NCI-H510A treated with DMSO at 0.1 percent for 48 hours (cell line): ENCODE results near the gene MARS1.
"Not testable (repeated sequence)": the region's sequence is repeated elsewhere in the genome, so short reads cannot be mapped to it uniquely, and the experiment has no call there.

Experiments
- DNase-seq: peaks from one replicate; lab custom pipeline; 2025; lab: John Stamatoyannopoulos, UW

MARS1 gene

DNA sequence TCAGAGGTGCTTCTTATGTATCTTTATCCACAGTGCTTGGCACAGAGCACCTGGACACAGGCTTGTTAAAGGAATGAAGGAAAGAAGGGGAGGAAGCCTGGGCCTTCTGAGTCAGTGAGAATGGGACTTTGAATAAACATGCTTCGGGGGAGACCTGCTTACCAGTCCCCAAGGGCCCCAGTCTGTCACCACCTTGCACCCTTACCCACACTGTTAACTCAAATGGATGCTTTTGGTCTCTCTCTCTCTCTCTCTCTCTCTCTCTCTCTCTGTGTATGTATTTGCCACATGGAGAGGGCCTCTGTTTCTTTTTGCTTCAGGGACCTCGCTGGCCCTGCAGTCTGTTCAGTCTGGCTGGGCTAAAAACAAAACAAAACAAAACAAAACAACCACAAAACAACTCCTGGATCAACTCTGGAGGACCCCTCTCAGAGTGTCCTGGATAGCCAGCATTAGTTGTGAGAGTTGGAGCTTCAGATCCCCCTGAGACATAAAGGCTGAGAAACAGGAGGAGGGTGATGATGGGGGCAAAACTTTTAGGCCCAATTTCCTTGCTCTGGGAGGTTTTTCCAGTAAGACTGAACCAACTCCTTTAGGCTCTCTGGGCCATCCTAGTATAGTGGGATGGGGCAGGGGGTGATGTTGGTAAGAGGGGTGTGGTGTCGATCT, 63.9 kb downstream of the MARS1 start:
- DNase-seq: no peak

DNA sequence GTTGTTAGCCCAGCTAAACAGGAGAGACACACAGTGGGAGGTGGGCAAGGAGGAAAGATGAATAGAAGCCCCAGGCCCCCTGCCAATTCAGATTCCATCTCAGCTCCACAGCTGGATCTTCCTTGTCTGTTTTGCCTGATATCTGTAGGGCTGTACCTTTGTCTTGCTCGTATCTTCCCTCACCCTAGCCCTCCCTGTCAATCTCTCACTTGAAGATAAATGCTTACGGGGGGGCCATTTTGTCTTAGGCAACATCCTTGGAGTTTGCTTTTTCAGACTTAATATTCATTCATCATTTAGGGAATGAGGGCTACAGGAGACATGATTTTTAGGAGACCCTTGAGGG, 64.4 kb downstream of the MARS1 start:
- no peak for DNase-seq

DNA sequence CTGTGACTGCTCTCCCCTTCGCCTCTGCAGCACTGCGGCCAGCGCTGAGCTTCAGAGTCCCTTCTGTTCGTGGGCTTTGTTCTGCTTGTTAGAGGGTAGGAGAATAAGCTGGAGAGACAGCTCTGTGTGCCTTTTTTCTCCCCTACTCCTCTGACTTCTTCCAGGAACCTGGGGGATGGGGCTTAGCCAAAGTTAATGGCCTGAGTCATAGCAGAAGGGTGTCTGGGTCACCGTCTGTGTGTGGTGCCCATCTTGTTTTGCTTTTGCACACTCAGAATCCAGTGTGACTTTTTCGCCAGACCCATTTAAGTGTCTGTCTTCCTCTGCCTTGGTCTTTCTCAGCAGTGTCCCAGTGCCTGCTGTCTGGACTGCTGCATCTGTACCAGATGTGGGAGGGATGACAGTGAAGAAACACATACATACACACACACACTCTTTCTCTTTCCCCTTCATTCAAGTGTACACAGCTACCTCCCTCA, 65.0 kb downstream of the MARS1 start:
- no peak for DNase-seq

DNA sequence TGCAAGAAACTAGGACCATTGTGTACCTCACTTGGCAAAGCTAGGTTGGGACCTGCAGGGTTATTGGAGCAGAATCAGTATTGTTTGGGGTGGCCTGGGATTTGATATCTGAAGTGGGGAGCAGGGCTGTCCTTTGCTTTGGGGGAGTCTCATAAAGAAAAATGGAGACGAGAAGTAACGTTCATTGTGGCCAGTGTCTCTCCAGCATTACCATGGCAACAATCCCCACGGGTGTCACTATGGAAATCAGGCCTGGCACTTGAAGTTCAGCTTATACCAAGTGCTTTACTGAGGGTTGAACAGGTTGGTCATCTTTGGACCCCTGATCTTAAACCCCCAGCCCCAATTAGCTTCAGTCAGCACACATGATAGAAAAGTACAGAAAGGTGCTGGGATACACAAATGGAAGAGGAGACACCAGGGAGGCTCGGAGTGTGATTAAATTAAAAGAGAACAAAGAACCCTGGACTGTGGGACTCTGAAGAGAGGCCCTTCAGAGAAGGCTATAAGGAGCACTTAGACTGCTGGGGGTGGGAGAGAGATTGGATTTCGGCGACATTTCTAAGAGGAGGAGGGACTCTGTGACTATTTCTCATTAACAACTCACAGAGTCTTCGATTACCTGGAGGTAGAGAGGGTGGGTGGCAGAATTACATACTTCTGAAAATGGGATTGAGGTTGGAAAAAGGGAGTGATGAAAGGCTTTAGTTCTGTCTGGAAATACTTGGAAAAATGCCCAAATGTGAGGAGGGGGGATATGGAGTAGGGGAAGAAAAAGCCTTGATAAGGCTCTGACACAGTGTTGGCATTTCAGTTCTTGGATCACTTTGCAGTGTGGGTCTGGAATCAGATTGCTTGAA, 65.7 kb downstream of the MARS1 start:
- no peak for DNase-seq

DNA sequence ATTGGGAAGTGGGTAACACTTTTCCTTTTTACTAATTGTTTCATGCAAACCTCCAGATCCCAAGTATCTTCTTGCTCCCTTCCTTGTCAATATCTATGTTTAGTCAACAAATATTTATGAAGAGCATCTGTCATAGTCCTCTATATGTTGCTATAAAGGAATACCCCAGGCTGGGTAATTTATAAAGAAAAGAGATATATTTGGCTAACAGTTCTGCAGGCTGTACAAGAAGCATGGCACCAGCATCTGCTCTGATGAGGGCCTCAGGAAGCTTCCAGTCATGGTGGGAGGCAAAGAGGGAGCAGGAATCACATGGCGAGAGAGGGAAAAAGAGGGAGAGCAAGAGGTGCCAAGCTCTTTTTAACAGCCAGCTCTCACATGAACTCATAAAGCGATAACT, 66.6 kb downstream of the MARS1 start:
- no peak for DNase-seq

DNA sequence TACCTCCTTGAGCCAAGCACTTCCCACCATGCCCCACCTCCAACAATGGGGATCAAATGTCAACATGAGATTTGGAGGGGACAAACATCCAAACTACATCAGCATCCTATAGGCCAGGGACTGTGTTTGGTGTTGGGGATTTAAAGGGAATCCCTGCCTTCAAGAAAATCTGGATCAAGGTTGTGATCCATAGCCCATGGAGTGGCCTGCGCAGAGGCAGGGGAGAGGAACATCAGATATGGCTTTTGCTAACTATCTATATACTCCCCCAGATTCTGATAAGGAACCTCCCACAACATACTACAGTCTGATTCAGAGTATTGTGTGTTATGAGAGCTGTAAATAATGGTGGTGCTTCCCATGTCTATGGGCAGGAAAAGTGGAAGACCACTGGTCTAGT, 67.0 kb downstream of the MARS1 start:
- DNase-seq: no peak

DNA sequence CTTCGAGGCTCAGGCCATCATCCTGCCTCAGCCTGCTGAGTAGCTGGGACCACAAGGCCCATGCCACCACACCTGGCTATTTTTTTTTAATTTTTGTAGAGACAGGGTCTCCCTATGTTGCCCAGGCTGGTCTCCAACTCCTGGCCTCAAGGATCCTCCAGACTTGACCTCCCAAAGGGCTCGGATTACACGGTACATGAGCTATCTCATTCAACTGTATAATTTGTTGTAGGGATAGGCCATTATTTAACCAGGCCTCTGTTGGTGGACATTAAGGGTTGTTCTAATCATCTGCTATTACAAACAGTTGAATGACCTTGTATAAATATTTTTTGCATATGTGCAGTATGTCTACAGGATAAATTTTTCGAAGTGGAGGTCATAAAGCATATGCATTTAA, 71.0 kb downstream of the MARS1 start:
- DNase-seq: no peak

DNA sequence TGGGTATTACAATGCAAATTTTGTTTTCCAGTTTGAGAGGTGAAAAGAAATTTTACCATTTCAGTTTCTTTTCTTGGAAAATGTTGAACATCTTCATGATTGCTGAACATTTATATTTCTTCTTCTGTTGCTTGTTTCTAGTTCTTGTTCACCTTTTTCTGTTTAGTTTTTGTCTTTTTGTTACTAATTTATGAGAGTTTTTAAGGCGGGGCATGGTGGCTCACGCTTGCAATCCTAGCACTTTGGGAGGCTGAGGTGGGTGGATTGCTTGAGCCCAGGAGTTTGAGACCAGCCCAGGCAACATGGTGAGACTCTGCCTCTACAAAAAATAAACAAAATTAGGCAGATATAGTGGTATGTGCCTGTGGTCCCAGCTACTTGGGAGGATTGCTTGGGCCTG, 72.6 kb downstream of the MARS1 start:
- no peak for DNase-seq

DNA sequence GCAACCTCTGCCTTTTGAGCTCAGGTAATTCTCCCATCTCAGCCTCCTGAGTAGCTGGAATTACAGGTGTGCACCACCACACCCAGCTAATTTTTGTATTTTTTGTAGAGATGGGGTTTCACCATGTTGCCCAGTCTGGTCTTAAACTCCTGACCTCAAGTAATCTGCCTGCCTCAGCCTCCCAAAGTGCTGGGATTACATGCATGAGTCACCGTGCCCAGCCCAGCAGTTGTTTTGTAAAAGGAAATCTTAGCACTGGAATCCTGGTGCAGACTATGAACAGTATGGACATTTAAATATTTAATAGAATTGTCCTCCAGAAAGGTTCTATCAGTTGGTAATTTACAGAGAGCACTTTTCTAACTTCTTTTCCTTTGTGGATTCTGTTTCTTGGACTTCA, 73.2 kb downstream of the MARS1 start:
- DNase-seq: not testable (repeated sequence)

DNA sequence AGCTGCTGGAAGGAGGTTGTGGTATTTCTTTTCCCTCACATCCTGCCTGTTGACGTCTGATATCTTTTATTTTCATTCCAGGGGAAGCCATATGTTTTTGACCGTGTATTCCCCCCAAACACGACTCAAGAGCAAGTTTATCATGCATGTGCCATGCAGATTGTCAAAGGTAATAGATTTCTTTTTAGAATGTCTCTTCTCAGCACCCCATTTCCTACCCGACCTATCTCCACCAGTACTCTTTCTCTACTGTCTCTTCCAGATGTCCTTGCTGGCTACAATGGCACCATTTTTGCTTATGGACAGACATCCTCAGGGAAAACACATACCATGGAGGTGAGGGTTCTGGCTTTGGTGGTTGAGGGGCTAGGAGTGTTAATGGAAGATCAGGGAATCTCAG, 75.5 kb downstream of the MARS1 start:
- DNase-seq: no peak

DNA sequence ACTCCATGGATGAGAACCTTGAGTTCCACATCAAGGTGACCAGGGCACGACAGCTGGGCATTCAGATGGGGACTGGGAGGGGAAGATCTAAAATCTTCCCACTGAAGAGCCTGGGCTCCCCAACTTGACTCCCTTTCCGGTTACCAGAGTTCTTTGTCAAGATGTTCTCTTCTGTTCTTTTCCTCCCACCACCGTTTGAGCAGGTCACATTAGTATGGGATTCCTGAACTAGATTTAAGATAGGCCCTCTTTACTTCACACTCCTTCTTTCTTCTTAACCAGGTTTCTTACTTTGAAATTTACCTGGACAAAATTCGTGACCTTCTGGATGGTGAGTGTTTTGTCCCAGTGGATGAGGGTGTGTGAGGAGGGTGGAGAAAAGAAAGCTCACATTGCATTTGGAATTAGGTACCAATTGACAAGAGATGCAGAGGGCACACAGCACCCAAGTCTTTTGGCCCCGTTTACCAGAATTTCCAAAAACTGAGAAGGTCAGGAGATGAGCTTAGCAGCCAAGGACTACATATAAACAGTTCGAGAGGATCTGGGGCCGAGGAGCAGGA, 76.4 kb downstream of the MARS1 start:
- no peak for DNase-seq
